ENCODE results near the gene TTL. TPM values are rescaled to one million over a fixed set of nuclear protein-coding genes. Genes with fewer than 3 reads are reported as not detected.

The TTL gene
- total RNA-seq, 1 donor from 2014 or later = 48.5 TPM

DNA sequence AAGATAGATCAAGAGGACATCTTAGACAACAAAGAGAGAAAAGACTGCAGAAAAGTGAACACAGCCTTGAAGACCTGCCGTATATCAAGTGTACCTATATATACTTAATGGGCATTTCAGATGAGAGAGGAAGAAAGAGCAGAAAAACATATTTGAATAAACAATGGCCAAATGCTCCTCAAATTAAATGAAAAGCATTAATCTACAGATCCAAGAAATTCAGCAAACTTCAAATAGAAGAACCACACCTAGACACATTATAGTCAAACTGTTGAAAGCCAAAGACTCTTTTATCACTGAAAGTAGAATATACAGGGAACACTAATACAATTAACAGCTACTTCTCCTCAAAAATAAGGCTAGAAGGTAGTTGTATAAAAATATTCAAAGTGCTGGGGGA is 18.7 kb upstream of the TTL start:
- H3K4me3 ChIP-seq = no peak overlapping the region
- H3K27me3 ChIP-seq (ENCODE audit: low read depth) = no peaks in the 10 kb centered on the region
- H3K4me1 ChIP-seq = no peaks in the 10 kb centered on the region
- intact Hi-C loops (cut with DNase I) = no loop called here
- H3K9me3 ChIP-seq = no peaks in the 10 kb centered on the region
- H3K36me3 ChIP-seq = no peaks in the 10 kb centered on the region
- DNase-seq (no peak), ATAC-seq (no peak)
- no peak for TF ChIP-seq CTCF (IDR thresholded peaks at IDR 0.05)
- H3K27ac ChIP-seq = no peak overlapping the region

GRCh38 chr2:112465382-112465781 is 16.6 kb upstream of the TTL start:
- Histone ChIP-seq H3K4me1 (no peaks in the 10 kb centered on the region), H3K36me3 (no peaks in the 10 kb centered on the region), H3K9me3 (no peaks in the 10 kb centered on the region), H3K27me3 (ENCODE audit: low read depth) (no peaks in the 10 kb centered on the region), H3K4me3 (no peak overlapping the region), H3K27ac (no peak overlapping the region)
- intact Hi-C loops (cut with DNase I) = no loop called here
- TF ChIP-seq CTCF (IDR thresholded peaks at IDR 0.05) = no peak
- DNase-seq = no peak
- ATAC-seq = no peak

DNA sequence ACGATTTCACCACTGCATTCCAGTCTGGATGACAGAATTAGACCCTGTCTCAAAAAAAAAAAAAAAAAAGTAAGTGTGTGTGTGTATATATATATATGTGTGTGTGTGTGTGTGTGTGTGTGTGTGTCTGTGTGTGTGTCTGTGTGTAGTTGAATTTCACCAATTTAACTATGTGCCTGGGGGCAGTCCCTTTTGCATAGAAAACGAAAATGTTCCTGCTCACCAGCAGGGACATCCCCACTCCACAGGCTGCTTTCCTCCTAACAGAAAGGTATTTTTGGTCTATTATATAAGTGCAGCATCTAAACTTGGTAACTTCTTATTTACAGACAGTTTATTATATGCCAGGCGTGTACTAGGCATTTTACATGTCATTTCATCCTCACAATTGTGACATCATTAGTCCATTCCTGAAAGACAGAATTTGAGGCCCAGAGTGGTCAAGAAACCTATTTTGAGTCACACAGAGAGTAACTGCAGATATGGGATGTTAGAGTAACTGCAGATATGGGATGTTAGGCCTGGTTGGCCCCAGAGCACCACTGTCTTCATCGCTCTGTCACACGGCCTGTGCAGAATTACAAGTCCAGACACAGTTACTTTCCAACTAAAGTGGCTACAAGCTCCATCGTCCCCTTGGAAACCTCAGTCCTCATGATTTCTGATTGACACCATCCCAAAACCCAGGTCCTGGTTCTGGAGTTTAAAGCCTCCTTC is 9.3 kb upstream of the TTL start:
- DNase-seq = no peak
- no peak for TF ChIP-seq CTCF (IDR thresholded peaks at IDR 0.05)

DNA sequence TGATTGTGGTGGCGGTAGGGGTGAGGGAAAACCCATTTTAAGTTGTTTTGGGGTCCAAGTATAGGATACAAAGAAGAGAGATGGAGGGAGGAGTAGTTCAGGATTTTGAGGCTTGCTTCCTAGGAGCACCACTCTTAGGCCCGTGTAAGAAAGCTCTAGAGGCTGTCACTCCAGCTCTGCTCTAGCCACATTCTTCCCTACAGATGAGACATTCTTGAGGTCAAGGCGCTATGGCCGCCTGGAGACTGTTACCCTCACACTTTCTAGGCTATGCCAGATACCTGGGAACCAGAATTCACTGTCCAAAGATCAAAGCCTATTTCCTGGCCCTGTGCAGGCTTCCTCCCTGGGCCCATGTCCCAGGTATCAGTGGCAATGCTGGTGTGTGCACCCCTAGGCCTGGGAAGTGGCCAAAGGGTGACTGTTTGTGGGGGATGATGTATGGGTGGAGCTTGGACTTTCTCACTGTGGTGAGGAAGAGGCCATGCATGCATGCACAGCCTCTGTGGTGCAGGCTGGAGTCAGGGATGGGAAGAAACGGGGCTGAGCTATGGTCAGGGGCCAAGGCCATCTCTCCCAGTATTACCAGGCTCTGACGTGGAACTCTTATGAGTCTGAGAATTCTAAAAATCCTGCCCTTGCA is 7.0 kb upstream of the TTL start:
- H3K4me1 ChIP-seq = no peaks in the 10 kb centered on the region
- no peaks in the 10 kb centered on the region for H3K9me3 ChIP-seq
- no peak overlapping the region for H3K4me3 ChIP-seq
- H3K27me3 ChIP-seq (ENCODE audit: low read depth) = no peaks in the 10 kb centered on the region
- no peak overlapping the region for H3K27ac ChIP-seq
- no peaks in the 10 kb centered on the region for H3K36me3 ChIP-seq
- TF ChIP-seq CTCF (IDR thresholded peaks at IDR 0.05) = no peak
- ATAC-seq (no peak), DNase-seq (no peak)
- intact Hi-C loops (cut with DNase I) = no loop called here

More for the DNA sequence above, 9.3 kb upstream of the TTL start:
- Histone ChIP-seq H3K9me3 (no peaks in the 10 kb centered on the region), H3K36me3 (no peaks in the 10 kb centered on the region), H3K27me3 (ENCODE audit: low read depth) (no peaks in the 10 kb centered on the region), H3K4me3 (no peak overlapping the region), H3K4me1 (no peaks in the 10 kb centered on the region), H3K27ac (no peak overlapping the region)
- intact Hi-C loops (cut with DNase I) = no loop called here
- ATAC-seq = no peak

GRCh38 chr2:112476434-112476833 is 5.5 kb upstream of the TTL start:
- H3K36me3 ChIP-seq = no peaks in the 10 kb centered on the region
- no peak overlapping the region for H3K4me3 ChIP-seq
- H3K4me1 ChIP-seq = peaks cover 6% of the 10 kb centered on the region
- H3K9me3 ChIP-seq = no peaks in the 10 kb centered on the region
- ATAC-seq (no peak), DNase-seq (no peak)
- intact Hi-C loops (cut with DNase I) = no loop called here
- no peak for TF ChIP-seq CTCF (IDR thresholded peaks at IDR 0.05)
- no peak overlapping the region for H3K27ac ChIP-seq
- H3K27me3 ChIP-seq (ENCODE audit: low read depth) = no peaks in the 10 kb centered on the region

Data from lower lobe of right lung (tissue), 2 donors.